Fibroblast of lung (primary cell): Measurements from ENCODE around the gene ARPC5. TPM values are rescaled to one million over a fixed set of nuclear protein-coding genes. Genes with fewer than 3 reads are reported as not detected.
"Not testable (repeated sequence)": the region's sequence is repeated elsewhere in the genome, so short reads cannot be mapped to it uniquely, and the experiment has no call there.

Experiments
- DNase-seq, 2 donors: peaks; one replicate each; pipeline versions ENCODE4 v3.0.0 to v3.0.0-alpha.2; 2010; ENCODE audit warnings: low read depth in 2 of 2
- H2AFZ ChIP-seq: 2 replicates; pipeline ENCODE4 v1.5.1; 2012; ENCODE audit warnings: low read length, control low read depth, inconsistent platforms
- H3K27ac ChIP-seq: 2 replicates; pipeline ENCODE4 v1.5.1; 2011; ENCODE audit warnings: low read length, control low read depth; ENCODE audit not compliant: insufficient read depth
- H3K27me3 ChIP-seq: 2 replicates; pipeline ENCODE4 v1.5.1; 2011; ENCODE audit warnings: mild to moderate bottlenecking, low read length; ENCODE audit not compliant: control insufficient read depth, insufficient read depth
- H3K36me3 ChIP-seq: 2 replicates; pipeline ENCODE4 v1.5.1; 2011; ENCODE audit warnings: low read length; ENCODE audit not compliant: control insufficient read depth, insufficient read depth
- H3K4me1 ChIP-seq: 2 replicates; pipeline ENCODE4 v1.5.1; 2011; ENCODE audit warnings: low read length; ENCODE audit not compliant: control insufficient read depth, insufficient read depth; ENCODE audit errors: extremely low read depth
- H3K4me2 ChIP-seq: 2 replicates; pipeline ENCODE4 v1.5.1; 2011; ENCODE audit warnings: low read length, control low read depth; ENCODE audit not compliant: insufficient read depth; ENCODE audit errors: extremely low read depth
- H3K4me3 ChIP-seq, 4 experiments: fragments of 200-600 bp in 1 of 4; sonication (generic) in 1 of 4; replicated peaks in 1 of 4; 2 replicates each; pipeline ENCODE4 v1.5.1; 2011 to 2016; ENCODE audit warnings: low read length in 4 of 4, low read depth in 3 of 4, mild to moderate bottlenecking in 3 of 4, control low read depth in 2 of 4, inconsistent platforms in 1 of 4, mixed read lengths in 1 of 4; ENCODE audit not compliant: insufficient read depth in 1 of 4; ENCODE audit errors: control extremely low read depth in 1 of 4
- H3K79me2 ChIP-seq: 2 replicates; pipeline ENCODE4 v1.5.1; 2012; ENCODE audit warnings: mild to moderate bottlenecking, low read length, inconsistent platforms; ENCODE audit not compliant: control insufficient read depth, insufficient read depth
- H3K9ac ChIP-seq: 2 replicates; pipeline ENCODE4 v1.5.1; 2011; ENCODE audit warnings: mild to moderate bottlenecking, low read length, control low read depth; ENCODE audit not compliant: insufficient read depth
- H3K9me3 ChIP-seq: 2 replicates; pipeline ENCODE4 v1.5.1; 2012; ENCODE audit warnings: low read depth, low read length; ENCODE audit not compliant: control insufficient read depth, insufficient read depth
- H4K20me1 ChIP-seq: 2 replicates; pipeline ENCODE4 v1.5.1; 2011; ENCODE audit warnings: low read length; ENCODE audit not compliant: control insufficient read depth, insufficient read depth; ENCODE audit errors: extremely low read depth
- EZH2 ChIP-seq: IDR thresholded peaks from 2 replicates; pipeline ENCODE4 v1.5.1; 2012; ENCODE audit warnings: low read length, control low read depth, mild to moderate bottlenecking; ENCODE audit errors: missing control alignments
- polyA plus RNA-seq, 2 donors: library from polyadenylated mRNA; depleted of rRNA in 1 of 2; stranded (reverse) in 1 of 2; unstranded in 1 of 2; fragments of >200 nt; gene quantifications; 2 replicates each; pipeline ENCODE4 v1.2.1, GENCODE V29; 2011 to 2012; ENCODE audit warnings: missing spikeins in 1 of 2
- total RNA-seq: library from RNA; depleted of rRNA; stranded (reverse); fragments of >200 nt; gene quantifications from 2 replicates; pipeline ENCODE4 v1.2.1, GENCODE V29; 2014
- TF ChIP-seq, protein P1 (sequence below), 2 donors: IDR thresholded peaks in 1 of 2; conservative IDR thresholded peaks in 1 of 2; 1 replicate in 1 of 2; 2 replicates in 1 of 2; pipeline ENCODE4 v1.5.1; 2011 to 2012; ENCODE audit warnings: low read length in 2 of 2, control low read depth in 1 of 2, inconsistent platforms in 1 of 2, low read depth in 1 of 2, mild to moderate bottlenecking in 1 of 2

The ARPC5 gene
- total and polyA plus RNA-seq, 2 donors (not counting 1 experiment from before 2014, with no cell fraction given): 142 to 350 TPM

GRCh38 chr1:183622013-183622412 is 13.6 kb downstream of the ARPC5 start:
- Histone ChIP-seq H3K27ac (no peak overlapping the region), H3K36me3 (peaks cover 2% of the 10 kb centered on the region), H3K9ac (no peak overlapping the region), H3K4me1 (no peaks in the 10 kb centered on the region), H3K4me3 (no peak overlapping the region), H3K4me2 (no peak overlapping the region), H3K27me3 (no peaks in the 10 kb centered on the region), H3K9me3 (no peaks in the 10 kb centered on the region), H4K20me1 (no peaks in the 10 kb centered on the region), H2AFZ (no peak overlapping the region), H3K79me2 (peaks cover 1% of the 10 kb centered on the region)
- TF ChIP-seq EZH2: no peak
- TF ChIP-seq, protein P1, sequence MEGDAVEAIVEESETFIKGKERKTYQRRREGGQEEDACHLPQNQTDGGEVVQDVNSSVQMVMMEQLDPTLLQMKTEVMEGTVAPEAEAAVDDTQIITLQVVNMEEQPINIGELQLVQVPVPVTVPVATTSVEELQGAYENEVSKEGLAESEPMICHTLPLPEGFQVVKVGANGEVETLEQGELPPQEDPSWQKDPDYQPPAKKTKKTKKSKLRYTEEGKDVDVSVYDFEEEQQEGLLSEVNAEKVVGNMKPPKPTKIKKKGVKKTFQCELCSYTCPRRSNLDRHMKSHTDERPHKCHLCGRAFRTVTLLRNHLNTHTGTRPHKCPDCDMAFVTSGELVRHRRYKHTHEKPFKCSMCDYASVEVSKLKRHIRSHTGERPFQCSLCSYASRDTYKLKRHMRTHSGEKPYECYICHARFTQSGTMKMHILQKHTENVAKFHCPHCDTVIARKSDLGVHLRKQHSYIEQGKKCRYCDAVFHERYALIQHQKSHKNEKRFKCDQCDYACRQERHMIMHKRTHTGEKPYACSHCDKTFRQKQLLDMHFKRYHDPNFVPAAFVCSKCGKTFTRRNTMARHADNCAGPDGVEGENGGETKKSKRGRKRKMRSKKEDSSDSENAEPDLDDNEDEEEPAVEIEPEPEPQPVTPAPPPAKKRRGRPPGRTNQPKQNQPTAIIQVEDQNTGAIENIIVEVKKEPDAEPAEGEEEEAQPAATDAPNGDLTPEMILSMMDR (conservative IDR thresholded peaks at IDR 0.05 in 1 of 2, IDR thresholded peaks at IDR 0.05 in 1 of 2; ENCODE audit: low read depth in 1 of 2, low read length in 2 of 2): no peak
- no peak for DNase-seq

DNA sequence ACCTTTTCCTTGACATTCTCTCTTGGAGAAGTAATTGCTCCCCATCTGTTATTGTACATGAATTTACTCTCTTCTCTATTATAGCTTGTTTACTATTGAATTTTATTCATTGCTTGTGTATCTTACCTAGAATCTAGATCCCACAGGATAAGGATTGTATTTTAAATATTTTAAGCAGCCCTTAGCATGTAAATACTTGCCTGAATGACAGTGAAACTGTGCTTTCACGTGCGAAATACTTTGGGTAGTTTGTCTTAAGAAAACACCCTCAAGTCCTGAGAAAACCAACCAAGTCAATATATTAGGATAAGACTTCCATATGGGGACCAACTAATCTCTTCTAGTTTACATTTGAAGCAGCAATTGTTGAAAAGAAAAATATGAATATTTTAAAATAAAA is 15.3 kb downstream of the ARPC5 start:
- TF ChIP-seq EZH2: no peak
- TF ChIP-seq, protein P1 (conservative IDR thresholded peaks at IDR 0.05 in 1 of 2, IDR thresholded peaks at IDR 0.05 in 1 of 2; ENCODE audit: low read depth in 1 of 2, low read length in 2 of 2): no peak
- no peaks in the 10 kb centered on the region for H3K4me1 ChIP-seq
- no peaks in the 10 kb centered on the region for H3K27me3 ChIP-seq
- no peak overlapping the region for H2AFZ ChIP-seq
- H3K9ac ChIP-seq: no peak overlapping the region
- DNase-seq: no peak
- H3K27ac ChIP-seq: no peak overlapping the region
- H3K36me3 ChIP-seq: no peaks in the 10 kb centered on the region
- no peaks in the 10 kb centered on the region for H3K79me2 ChIP-seq
- H3K4me3 ChIP-seq: no peak overlapping the region
- H3K9me3 ChIP-seq: no peaks in the 10 kb centered on the region
- H4K20me1 ChIP-seq: no peaks in the 10 kb centered on the region
- no peak overlapping the region for H3K4me2 ChIP-seq

DNA sequence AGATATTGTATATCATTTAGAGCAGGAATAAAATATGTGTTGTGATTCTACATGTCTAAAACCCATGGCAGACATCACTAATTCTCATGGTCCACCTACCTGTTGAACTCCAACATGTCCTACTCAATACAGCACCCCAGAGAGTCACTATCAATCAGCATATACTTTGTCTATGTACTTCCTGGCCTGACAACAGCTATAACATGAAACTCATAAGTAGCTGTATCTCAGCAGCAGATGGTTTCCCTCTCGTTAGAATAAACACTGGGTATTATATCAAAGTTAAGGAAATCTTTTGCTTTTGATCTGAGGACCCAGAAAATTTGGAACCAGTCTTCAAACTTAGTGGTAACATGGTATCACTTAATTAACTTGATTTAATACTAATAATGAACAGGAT is 15.8 kb downstream of the ARPC5 start:
- Histone ChIP-seq H3K9me3 (no peaks in the 10 kb centered on the region), H3K27ac (no peak overlapping the region), H3K4me1 (no peaks in the 10 kb centered on the region), H3K4me3 (no peak overlapping the region), H3K36me3 (no peaks in the 10 kb centered on the region), H3K27me3 (no peaks in the 10 kb centered on the region), H2AFZ (no peak overlapping the region), H3K79me2 (no peaks in the 10 kb centered on the region), H3K4me2 (no peak overlapping the region), H3K9ac (no peak overlapping the region), H4K20me1 (no peaks in the 10 kb centered on the region)
- no peak for DNase-seq
- TF ChIP-seq EZH2: no peak
- TF ChIP-seq, protein P1 (conservative IDR thresholded peaks at IDR 0.05 in 1 of 2, IDR thresholded peaks at IDR 0.05 in 1 of 2; ENCODE audit: low read depth in 1 of 2, low read length in 2 of 2): no peak

GRCh38 chr1:183618202-183618601 is 17.4 kb downstream of the ARPC5 start:
- H3K9ac ChIP-seq, DNase-seq, H3K27ac ChIP-seq, H3K4me1 ChIP-seq, H3K4me2 ChIP-seq, H3K9me3 ChIP-seq, H4K20me1 ChIP-seq, H3K4me3 ChIP-seq, H2AFZ ChIP-seq, H3K27me3 ChIP-seq, H3K79me2 ChIP-seq, H3K36me3 ChIP-seq: not testable (repeated sequence)

GRCh38 chr1:183612975-183613374 is 22.6 kb downstream of the ARPC5 start:
- not testable (repeated sequence) for H4K20me1 ChIP-seq, DNase-seq, H3K4me2 ChIP-seq, H3K36me3 ChIP-seq, H3K9me3 ChIP-seq, H3K9ac ChIP-seq, H3K79me2 ChIP-seq, H3K4me3 ChIP-seq, H2AFZ ChIP-seq, H3K27me3 ChIP-seq, H3K27ac ChIP-seq
- H3K4me1 ChIP-seq: peaks cover 15% of the 10 kb centered on the region
